HS-5 (cell line): Measurements from ENCODE around the gene PLOD3.

ENCODE experiments used
- DNase-seq: peaks from one replicate; pipeline ENCODE4 v3.0.0-alpha.2; 2012; ENCODE audit warnings: low read depth

Gene PLOD3

GRCh38 chr7:101180130-101180755, 37.1 kb downstream of the PLOD3 start, which contains the start of gene NAT16:
Gene NAT16, minus strand, starts transcription at chr7:101180293. Its CDS starts 5,486 bp downstream, at chr7:101174807.
- DNase-seq: no peak

GRCh38 chr7:101179713-101180112, 37.7 kb downstream of the PLOD3 start:
- no peak for DNase-seq

- DNase-seq: no peak
These were observed 38.3 kb downstream of the PLOD3 start for GRCh38 chr7:101179117-101179516.

- no peak for DNase-seq
These were observed 39.7 kb downstream of the PLOD3 start for GRCh38 chr7:101177644-101178043.

GRCh38 chr7:101175664-101176063, 41.7 kb downstream of the PLOD3 start:
- DNase-seq: no peak

- DNase-seq: no peak
These were observed 43.0 kb downstream of the PLOD3 start for GRCh38 chr7:101174322-101174854.

GRCh38 chr7:101173752-101174244, 43.6 kb downstream of the PLOD3 start:
- DNase-seq: no peak

- no peak for DNase-seq
These were observed 44.3 kb downstream of the PLOD3 start for GRCh38 chr7:101172854-101173751.

GRCh38 chr7:101172005-101172853, 45.2 kb downstream of the PLOD3 start:
- DNase-seq: no peak

GRCh38 chr7:101171442-101171837, 45.9 kb downstream of the PLOD3 start:
- DNase-seq: no peak

- no peak for DNase-seq
These were observed 46.6 kb downstream of the PLOD3 start for GRCh38 chr7:101170617-101171441.

- DNase-seq: no peak
These were observed 47.4 kb downstream of the PLOD3 start for GRCh38 chr7:101169838-101170551.

- DNase-seq: no peak
These were observed 48.1 kb downstream of the PLOD3 start for GRCh38 chr7:101169110-101169837.

GRCh38 chr7:101168412-101169049, 48.9 kb downstream of the PLOD3 start:
- DNase-seq: no peak

GRCh38 chr7:101167645-101168411, 49.6 kb downstream of the PLOD3 start:
- no peak for DNase-seq

- DNase-seq: no peak
These were observed 50.3 kb downstream of the PLOD3 start for GRCh38 chr7:101166909-101167644.

GRCh38 chr7:101166648-101166908, 50.8 kb downstream of the PLOD3 start:
- DNase-seq: no peak
